ENCODE results near the gene COL26A1. TPM values are rescaled to one million over a fixed set of nuclear protein-coding genes. Genes with fewer than 3 reads are reported as not detected.

Gene COL26A1
- total RNA-seq, 1 experiment from 2014 or later = 42.6 TPM

GRCh38 chr7:101418694-101419093, 56.0 kb downstream of the COL26A1 start:
- TF ChIP-seq, protein P1, sequence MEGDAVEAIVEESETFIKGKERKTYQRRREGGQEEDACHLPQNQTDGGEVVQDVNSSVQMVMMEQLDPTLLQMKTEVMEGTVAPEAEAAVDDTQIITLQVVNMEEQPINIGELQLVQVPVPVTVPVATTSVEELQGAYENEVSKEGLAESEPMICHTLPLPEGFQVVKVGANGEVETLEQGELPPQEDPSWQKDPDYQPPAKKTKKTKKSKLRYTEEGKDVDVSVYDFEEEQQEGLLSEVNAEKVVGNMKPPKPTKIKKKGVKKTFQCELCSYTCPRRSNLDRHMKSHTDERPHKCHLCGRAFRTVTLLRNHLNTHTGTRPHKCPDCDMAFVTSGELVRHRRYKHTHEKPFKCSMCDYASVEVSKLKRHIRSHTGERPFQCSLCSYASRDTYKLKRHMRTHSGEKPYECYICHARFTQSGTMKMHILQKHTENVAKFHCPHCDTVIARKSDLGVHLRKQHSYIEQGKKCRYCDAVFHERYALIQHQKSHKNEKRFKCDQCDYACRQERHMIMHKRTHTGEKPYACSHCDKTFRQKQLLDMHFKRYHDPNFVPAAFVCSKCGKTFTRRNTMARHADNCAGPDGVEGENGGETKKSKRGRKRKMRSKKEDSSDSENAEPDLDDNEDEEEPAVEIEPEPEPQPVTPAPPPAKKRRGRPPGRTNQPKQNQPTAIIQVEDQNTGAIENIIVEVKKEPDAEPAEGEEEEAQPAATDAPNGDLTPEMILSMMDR (conservative IDR thresholded peaks at IDR 0.05) = no peak
- H3K27me3 Mint-ChIP-seq (ENCODE audit: low read depth) = no peaks in the 10 kb centered on the region; the same call in 1 of the 2 replicates
- no peaks in the 10 kb centered on the region for H3K9me3 ChIP-seq (ENCODE audit: control insufficient read depth, low read depth, low read length)

More at GRCh38 chr7:101418694-101419093, 56.0 kb downstream of the COL26A1 start:
- no CpG with 5 or more reads among the region's 5 CpGs for WGBS (ENCODE audit: extremely low coverage, insufficient read length, low lambda C conversion rate)
- Histone ChIP-seq H3K4me2 (ENCODE audit: insufficient read depth, insufficient read length, low read length) (no peak overlapping the region), H3K14ac (ENCODE audit: insufficient read depth, low read length) (no peak overlapping the region), H3K79me1 (ENCODE audit: insufficient read depth, low read depth, low read length, poor library complexity, severe bottlenecking) (no peaks in the 10 kb centered on the region), H2AK5ac (ENCODE audit: insufficient read length, low read length) (no peak overlapping the region), H2AFZ (ENCODE audit: low read length) (no peak overlapping the region), H3K23ac (ENCODE audit: insufficient read length, low read depth, low read length) (no peak overlapping the region), H4K91ac (ENCODE audit: insufficient read length, low read depth, low read length) (no peak overlapping the region), H4K8ac (replicated peaks; ENCODE audit: insufficient read length, low read depth, low read length) (no peak overlapping the region), H3K23me2 (ENCODE audit: insufficient read length, low read depth, low read length, poor library complexity, severe bottlenecking) (no peaks in the 10 kb centered on the region), H3K27me3 (ENCODE audit: insufficient read depth, low read length) (no peaks in the 10 kb centered on the region), H3K4me1 (ENCODE audit: insufficient read depth, low read length) (no peaks in the 10 kb centered on the region), H3K79me2 (ENCODE audit: insufficient read depth, low read length) (no peaks in the 10 kb centered on the region), H4K20me1 (ENCODE audit: control insufficient read depth, insufficient read depth, insufficient read length) (no peaks in the 10 kb centered on the region), H3K9ac (ENCODE audit: extremely low read depth, insufficient read length, low read length) (no peak overlapping the region), H2BK15ac (ENCODE audit: low read depth, low read length) (no peak overlapping the region), H2BK5ac (ENCODE audit: insufficient read length, low read length) (no peak overlapping the region), H3K56ac (ENCODE audit: insufficient read length, low read depth, low read length) (no peak overlapping the region), H3T11ph (ENCODE audit: low read length) (no peak overlapping the region), H3K18ac (ENCODE audit: insufficient read length, low read depth, low read length) (no peak overlapping the region), H2BK20ac (ENCODE audit: low read depth, low read length, poor library complexity, severe bottlenecking) (no peak overlapping the region), H2BK12ac (ENCODE audit: insufficient read length, low read depth, low read length) (no peak overlapping the region), H3K27ac (ENCODE audit: insufficient read length, low read depth, low read length) (no peak overlapping the region), H2BK120ac (ENCODE audit: low read depth, low read length, poor library complexity, severe bottlenecking) (no peak overlapping the region), H3K4ac (ENCODE audit: low read depth, low read length) (no peak overlapping the region), H4K5ac (ENCODE audit: insufficient read length, low read depth, low read length) (no peak overlapping the region)
- Mint-ChIP-seq H3K36me3 (ENCODE audit: insufficient read depth in 1 of 3, low read depth in 3 of 3) (peaks cover 2 to 12% (median 12%) of the 10 kb centered on the region in 3 experiments; a peak in 5 of 7 replicates), H3K9me3 (no peaks in the 10 kb centered on the region), H3K4me3 (no peak overlapping the region), H3K4me1 (peaks cover 6 to 20% of the 10 kb centered on the region in 2 experiments), H3K27ac (peak overlapping the region; percentile 31 to 85 (median 83); a peak in 4 of 7 replicates)
- no peak for DNase-seq
